ENCODE data around the gene ARMC7.
"Not testable (repeated sequence)": the region's sequence is repeated elsewhere in the genome, so short reads cannot be mapped to it uniquely, and the experiment has no call there.

ARMC7 gene

GRCh38 chr17:75130059-75130631 is 20.4 kb downstream of the ARMC7 start:
- DNase-seq, result no peak

- DNase-seq, result peak; percentile 71
Observed at GRCh38 chr17:75130632-75131277, 21.0 kb downstream of the ARMC7 start.

GRCh38 chr17:75131278-75132017 is 21.7 kb downstream of the ARMC7 start, which contains the start of gene NT5C:
Gene NT5C, minus strand, starts transcription at chr17:75131742. Its CDS starts 35 bp downstream, at chr17:75131707.
- peak; percentile 89 for DNase-seq

- DNase-seq, result not testable (repeated sequence)
Observed at GRCh38 chr17:75132018-75133000, 22.5 kb downstream of the ARMC7 start.

- DNase-seq, result no peak
Observed at GRCh38 chr17:75133001-75133400, 23.2 kb downstream of the ARMC7 start.

- not testable (repeated sequence) for DNase-seq
Observed at GRCh38 chr17:75133607-75134347, 24.0 kb downstream of the ARMC7 start.

- no peak for DNase-seq
Observed at GRCh38 chr17:75135452-75135851, 25.7 kb downstream of the ARMC7 start.

- DNase-seq, result no peak
Observed at GRCh38 chr17:75135946-75136345, 26.2 kb downstream of the ARMC7 start.

GRCh38 chr17:75137762-75138161 is 28.0 kb downstream of the ARMC7 start:
- not testable (repeated sequence) for DNase-seq

GRCh38 chr17:75138519-75138918 is 28.8 kb downstream of the ARMC7 start:
- no peak for DNase-seq

- DNase-seq, result no peak
Observed at GRCh38 chr17:75142236-75142971, 32.6 kb downstream of the ARMC7 start.

GRCh38 chr17:75144816-75145512 is 35.2 kb downstream of the ARMC7 start:
- DNase-seq, result no peak

GRCh38 chr17:75146592-75146991 is 36.8 kb downstream of the ARMC7 start:
- DNase-seq, result no peak

GRCh38 chr17:75147878-75148546 is 38.2 kb downstream of the ARMC7 start:
- no peak for DNase-seq

GRCh38 chr17:75151930-75152329 is 42.2 kb downstream of the ARMC7 start:
- DNase-seq, result no peak

- no peak for DNase-seq
Observed at GRCh38 chr17:75152523-75152921, 42.8 kb downstream of the ARMC7 start.

- peak; percentile 57 for DNase-seq
Observed at GRCh38 chr17:75152922-75153779, 43.4 kb downstream of the ARMC7 start.

GRCh38 chr17:75153780-75154194 is 44.0 kb downstream of the ARMC7 start:
- DNase-seq, result peak; percentile 52

Measured in stimulated activated CD4-positive, alpha-beta T cell treated with anti-CD3 and anti-CD28 coated beads, Interleukin-15, amount 100 ng/mL, for 24 hours (primary cell).